ENCODE data around the gene CFB. TPM values are rescaled to one million over a fixed set of nuclear protein-coding genes. Genes with fewer than 3 reads are reported as not detected.

Gene CFB
- total and polyA plus RNA-seq, 9 of the 15 experiments (the other 6 are each of a cell fraction or from before 2014, with no cell fraction given): 0.08 to 0.91 (median 0.22) TPM; not detected in 4

GRCh38 chr6:31979238-31979898 is 33.5 kb downstream of the CFB start (continued):
- TF ChIP-seq ZNF655 (CRISPR knock-in tag; IDR thresholded peaks at IDR 0.05): no peak
- no peak for TF ChIP-seq JUNB (CRISPR knock-in tag; conservative IDR thresholded peaks at IDR 0.05)
- no peak for TF ChIP-seq ELK1 (CRISPR knock-in tag; IDR thresholded peaks at IDR 0.05)
- no peak for TF ChIP-seq TCF15 (CRISPR knock-in tag; IDR thresholded peaks at IDR 0.05)
- TF ChIP-seq ZNF589 (CRISPR knock-in tag; IDR thresholded peaks at IDR 0.05; ENCODE audit: low read depth): no peak
- no peak for TF ChIP-seq ZZZ3 (IDR thresholded peaks at IDR 0.05)
- TF ChIP-seq ZNF354B (CRISPR knock-in tag; IDR thresholded peaks at IDR 0.05): no peak
- TF ChIP-seq CHCHD3 (CRISPR knock-in tag; IDR thresholded peaks at IDR 0.05): no peak
- no peak for TF ChIP-seq BACH1 (tag; IDR thresholded peaks at IDR 0.05)
- no peak for TF ChIP-seq ZNF347 (CRISPR knock-in tag; IDR thresholded peaks at IDR 0.05; ENCODE audit: low read depth)
- TF ChIP-seq SAFB (IDR thresholded peaks at IDR 0.05; ENCODE audit: borderline replicate concordance, low read depth, low read length): no peak
- no peak for TF ChIP-seq ZNF140 (CRISPR knock-in tag; IDR thresholded peaks at IDR 0.05)
- TF ChIP-seq ZNF609 (CRISPR knock-in tag; IDR thresholded peaks at IDR 0.05; ENCODE audit: borderline replicate concordance): no peak
- TF ChIP-seq ARID1B (IDR thresholded peaks at IDR 0.05): peak; percentile 83
- no peak for TF ChIP-seq HMBOX1 (IDR thresholded peaks at IDR 0.05)
- TF ChIP-seq DNMT1 (IDR thresholded peaks at IDR 0.05): no peak
- TF ChIP-seq ZNF263 (CRISPR knock-in tag; IDR thresholded peaks at IDR 0.05; ENCODE audit: borderline replicate concordance): peak; percentile 83
- TF ChIP-seq TSC22D4 (tag; IDR thresholded peaks at IDR 0.05): no peak
- TF ChIP-seq ATF7 (IDR thresholded peaks at IDR 0.05): no peak
